Stimulated activated CD8-positive, alpha-beta memory T cell treated with anti-CD3 and anti-CD28 coated beads, Interleukin-7, amount 100 ng/mL, for 24 hours (primary cell): ENCODE results near the gene RCOR1.
"Not testable (repeated sequence)": the region's sequence is repeated elsewhere in the genome, so short reads cannot be mapped to it uniquely, and the experiment has no call there.

ENCODE experiments used
- DNase-seq: peaks from one replicate; pipeline ENCODE4 v3.0.0-alpha.2; 2020; ENCODE audit warnings: low read depth

RCOR1 gene

GRCh38 chr14:102593061-102593824, 794 bp downstream of the RCOR1 start:
- DNase-seq: peak; percentile 18

DNA sequence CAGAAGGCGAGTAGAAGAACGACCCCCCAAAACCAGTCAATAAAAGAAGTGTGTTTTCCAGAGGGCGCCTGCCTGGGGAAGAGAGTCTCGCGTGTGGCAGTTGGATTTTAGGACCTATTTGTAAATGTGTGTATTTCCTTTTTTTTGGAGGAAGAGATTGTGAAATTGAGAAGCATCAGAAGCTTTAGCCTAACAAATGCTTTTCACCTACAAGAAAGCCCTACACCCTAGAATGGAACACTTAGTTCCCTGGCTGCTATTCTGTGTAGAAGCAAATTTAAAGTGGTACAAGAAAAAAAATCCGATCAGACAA, 1.3 kb downstream of the RCOR1 start:
- DNase-seq: no peak

DNA sequence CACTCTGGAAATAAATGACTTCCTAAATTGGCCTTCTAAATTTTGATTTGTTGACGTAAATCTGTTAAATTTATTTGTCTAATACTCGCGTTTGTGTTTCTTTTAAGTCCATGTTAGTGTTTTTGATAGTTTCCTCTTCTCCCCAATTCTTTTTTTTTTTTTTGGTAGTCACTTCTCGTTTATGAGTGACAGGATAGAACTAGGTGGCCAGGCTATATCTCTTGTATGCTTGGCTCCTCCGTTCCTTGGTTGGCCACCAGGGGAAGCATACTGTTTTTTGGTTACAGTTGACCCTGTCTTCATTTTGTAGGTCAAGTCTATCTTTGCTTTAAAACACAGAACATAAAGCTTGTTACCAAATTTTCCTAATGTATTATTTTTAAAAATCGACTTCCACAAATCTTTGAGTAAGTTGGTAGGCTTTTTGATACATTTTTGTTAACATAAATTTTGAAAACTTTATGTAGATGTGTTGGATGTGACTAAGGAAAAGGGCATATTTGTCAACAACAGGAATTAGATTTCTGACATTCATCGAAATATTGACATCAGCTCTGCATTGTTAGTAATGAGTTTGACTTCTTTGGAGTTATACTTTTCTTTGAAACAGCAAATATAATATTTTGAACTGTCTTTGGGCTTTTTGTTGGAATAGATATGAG, 2.2 kb downstream of the RCOR1 start:
- DNase-seq: peak; percentile 21

DNA sequence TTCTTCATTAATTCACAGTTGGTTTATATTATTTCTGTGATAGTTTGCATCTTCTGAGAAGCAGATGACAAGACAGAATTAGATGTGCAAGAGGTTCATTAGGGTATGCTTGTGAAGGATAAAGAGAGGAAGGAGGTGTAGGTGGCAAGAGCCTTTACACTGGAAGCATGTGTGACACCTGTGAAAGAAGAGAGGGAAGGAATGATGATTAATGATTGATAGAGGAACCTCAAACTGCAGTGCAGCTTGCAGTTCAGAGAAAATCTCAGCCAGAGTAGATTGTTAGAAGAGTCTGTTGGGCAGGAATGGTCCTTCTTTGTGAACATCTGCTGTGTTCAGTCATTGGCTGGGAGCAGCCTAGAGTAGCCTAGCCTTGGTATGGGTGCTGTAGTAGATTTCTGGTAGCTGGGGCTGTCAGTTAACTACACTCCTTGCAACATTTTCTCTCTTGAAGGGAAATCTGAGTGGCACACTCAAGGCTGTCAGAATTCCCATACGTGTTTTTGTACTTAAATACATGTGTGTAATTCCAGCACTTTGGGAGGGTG, 9.0 kb downstream of the RCOR1 start:
- no peak for DNase-seq

DNA sequence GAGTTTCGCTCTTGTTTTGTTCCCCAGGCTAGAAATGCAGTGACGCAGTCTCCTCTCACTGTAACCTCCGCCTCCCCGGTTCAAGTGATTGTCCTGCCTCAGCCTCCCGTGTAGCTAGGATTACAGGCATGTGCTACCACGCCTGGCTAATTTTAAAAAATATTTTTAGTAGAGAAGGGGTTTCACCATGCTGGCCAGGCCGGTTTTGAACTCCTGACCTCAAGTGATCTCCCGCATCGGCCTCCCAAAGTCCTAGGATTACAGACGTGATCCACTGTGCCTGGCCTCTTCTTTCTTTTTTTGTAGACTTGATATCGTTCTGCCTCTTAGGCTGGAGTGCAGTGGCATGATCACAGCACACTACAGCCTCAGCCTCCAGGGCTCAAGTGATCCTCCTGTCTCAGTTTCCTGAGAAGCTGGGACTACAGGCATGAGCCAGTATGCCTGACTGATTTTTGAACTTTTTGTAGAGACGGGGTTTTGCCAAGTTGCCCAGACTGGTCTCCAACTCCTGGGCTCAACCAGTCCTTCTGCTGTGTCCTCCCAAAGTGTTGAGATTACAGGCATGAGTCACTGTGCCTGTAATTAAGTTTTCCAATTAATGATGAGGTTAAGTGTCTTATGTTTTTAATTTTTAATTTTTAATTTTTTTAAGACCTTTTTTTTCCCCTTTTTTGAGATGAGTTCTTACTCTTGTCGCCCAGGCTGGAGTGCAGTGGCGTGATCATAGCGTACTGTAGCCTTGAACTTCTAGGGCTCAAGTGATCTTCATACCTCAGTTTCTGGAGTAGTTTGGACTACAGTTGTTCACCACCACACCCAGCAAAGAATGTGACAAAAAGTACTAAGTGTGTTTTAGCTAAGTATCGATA, 10.2 kb downstream of the RCOR1 start:
- no peak for DNase-seq

GRCh38 chr14:102603293-102603907, 11.0 kb downstream of the RCOR1 start:
- no peak for DNase-seq

DNA sequence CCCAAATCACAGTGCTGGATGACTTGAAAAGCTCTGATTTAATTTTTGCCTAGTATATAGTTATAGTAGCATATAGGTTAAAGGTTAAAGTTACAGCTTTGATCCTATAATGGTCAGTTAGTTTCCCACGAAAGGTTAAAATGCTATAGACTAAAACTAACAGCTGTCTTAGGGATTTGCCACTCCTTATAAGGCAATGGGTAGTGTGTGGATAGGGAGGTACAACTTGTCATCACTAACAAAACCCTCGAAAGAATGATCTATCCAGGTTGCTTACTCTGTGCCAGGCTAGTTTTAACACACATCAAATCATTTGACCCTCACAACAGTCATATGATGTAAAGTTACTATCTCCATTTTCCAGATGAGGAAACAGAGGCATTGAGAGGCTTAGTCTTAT, 11.7 kb downstream of the RCOR1 start:
- DNase-seq: no peak

DNA sequence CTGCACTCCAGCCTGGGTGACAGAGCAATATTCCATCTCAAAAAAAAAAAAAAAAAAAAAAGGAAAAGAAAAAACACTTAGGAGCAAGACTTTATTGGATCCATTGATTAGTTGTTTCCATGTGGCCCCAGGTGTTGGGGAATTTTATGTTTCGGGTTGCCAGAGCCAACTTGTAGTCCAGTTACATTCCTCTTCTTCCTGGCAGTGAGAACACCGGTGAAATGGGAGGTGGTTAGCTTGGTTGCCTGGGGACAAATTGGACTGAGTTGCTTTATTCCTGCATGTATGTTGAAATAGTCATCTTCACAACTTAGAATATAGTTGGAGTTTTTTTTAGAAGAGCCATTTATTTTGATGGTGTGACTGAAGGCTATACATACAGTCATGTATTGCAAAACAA, 12.6 kb downstream of the RCOR1 start:
- DNase-seq: no peak

DNA sequence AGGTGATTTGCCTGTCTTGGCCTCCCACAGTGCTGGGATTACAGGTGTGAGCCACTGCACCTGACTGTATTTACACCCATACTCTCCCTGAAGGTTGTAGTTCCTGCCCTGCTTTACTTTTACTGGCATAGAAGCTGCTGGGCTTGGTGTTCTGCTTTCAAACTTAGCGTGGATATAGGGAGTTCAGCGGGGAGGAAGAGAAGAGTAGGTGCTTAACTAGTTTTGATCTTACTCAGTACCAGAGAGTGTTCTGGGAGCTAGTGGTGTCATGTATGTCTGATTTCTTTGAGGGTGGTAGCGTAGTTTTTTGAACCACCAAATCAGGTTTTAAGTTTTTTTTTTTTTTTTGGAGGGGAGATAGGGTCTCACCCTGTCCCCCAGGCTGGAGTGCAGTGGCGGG, 13.8 kb downstream of the RCOR1 start:
- DNase-seq: no peak

DNA sequence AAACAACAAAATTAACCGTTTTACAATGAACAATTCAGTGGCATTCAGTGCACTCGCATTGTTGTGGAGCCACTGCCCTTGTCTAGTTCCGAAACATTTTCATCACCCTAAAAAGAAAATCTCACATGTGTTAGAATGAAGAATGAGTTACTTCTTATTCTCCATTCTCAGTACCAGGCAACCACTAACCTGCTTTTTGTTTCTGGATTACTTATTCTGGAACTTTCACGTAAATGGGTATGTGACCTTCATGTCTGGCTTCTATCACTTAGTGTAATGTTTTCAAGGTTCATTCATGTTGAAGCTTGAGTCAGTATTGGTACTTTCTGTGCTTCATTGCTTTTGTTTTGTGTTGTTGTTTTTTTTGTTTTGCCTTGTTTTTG, 15.6 kb downstream of the RCOR1 start:
- no peak for DNase-seq

GRCh38 chr14:102610968-102611811, 18.7 kb downstream of the RCOR1 start:
- DNase-seq: no peak

DNA sequence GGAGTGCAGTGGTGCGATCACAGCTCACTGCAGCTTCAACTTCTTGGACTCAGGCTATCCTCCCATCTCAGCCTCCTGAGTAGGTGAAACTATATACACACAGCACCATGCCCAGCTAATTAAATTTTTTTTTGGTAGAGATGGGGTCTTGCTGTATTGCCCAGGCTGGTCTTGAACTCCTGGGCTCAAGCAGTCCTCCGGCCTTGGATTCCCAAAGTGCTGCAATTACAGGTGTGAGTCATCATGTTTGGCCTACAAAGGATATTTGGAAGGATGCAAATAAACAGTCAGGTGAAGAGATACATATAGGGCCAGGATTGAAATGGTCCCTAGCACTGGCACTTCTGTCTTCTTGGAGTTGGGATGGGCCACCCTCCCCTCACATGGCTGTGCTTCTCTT, 23.9 kb downstream of the RCOR1 start:
- DNase-seq: no peak

GRCh38 chr14:102616799-102617198, 24.4 kb downstream of the RCOR1 start:
- no peak for DNase-seq

- DNase-seq: not testable (repeated sequence)
Observed at GRCh38 chr14:102619012-102619411, 26.6 kb downstream of the RCOR1 start.

DNA sequence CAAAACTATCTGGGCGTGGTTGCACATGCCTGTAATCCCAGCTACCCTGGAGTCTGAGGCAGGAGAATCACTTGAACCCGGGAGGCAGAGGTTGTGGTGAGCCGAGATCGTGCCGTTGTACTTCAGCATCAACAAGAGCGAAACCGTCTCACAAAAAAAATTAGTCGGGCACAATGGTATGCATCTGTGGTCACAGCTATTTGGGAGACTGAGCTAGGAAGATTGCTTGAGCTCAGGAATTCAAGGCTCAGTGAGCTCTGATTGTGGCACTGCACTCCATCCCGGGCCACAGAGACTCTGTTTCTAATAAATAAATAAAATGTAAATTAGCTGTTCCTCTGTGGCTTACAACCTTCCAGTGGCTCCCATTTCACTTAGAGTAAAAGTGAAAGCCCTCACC, 28.0 kb downstream of the RCOR1 start:
- no peak for DNase-seq

DNA sequence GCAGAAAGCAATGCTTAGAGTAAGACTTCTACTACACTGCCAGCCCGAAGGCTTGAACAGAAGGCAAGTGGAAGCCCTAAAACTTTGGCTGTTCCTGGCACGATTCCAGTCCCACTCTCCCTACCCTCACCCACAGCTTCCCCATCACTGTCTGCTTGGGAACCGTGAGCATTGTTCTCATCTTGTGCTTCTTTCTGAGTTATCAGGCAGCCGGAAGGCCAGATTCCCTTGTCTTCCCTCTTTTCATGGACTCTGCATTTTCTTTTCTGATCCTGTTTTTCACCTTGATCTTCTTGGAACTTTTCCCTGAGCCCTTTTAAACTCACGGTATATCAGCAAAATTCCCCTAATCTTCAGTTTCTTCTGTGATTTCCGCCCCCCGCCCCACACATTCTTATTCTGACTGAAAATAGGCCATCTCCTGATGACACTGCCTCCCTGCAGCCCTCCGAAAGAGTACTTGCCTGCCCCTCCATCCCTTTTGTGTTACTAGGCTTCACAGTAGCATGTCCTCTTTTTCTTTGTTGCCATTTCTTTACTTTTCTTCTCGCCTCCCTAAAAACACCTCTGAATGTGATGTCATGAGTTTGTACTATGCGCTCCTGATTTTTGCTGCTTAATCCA, 29.9 kb downstream of the RCOR1 start:
- DNase-seq: no peak

GRCh38 chr14:102624666-102625065, 32.2 kb downstream of the RCOR1 start:
- DNase-seq: no peak

- DNase-seq: no peak
Observed at GRCh38 chr14:102625564-102626296, 33.3 kb downstream of the RCOR1 start.

GRCh38 chr14:102626530-102626929, 34.1 kb downstream of the RCOR1 start:
- DNase-seq: no peak

GRCh38 chr14:102629011-102629444, 36.6 kb downstream of the RCOR1 start:
- DNase-seq: no peak
